Natural killer cell (primary cell): Measurements from ENCODE around the gene RFX5. TPM values are rescaled to one million over a fixed set of nuclear protein-coding genes. Genes with fewer than 3 reads are reported as not detected.

Experiments
- ATAC-seq, 3 donors: fragments of 150-1000 bp in 2 of 3; fragments of 200-7000 bp in 1 of 3; cut with Tn5 transposase; 1 replicate in 1 of 3; 2 replicates in 2 of 3; pipeline ENCODE4 v1.10.0; 2021; ENCODE audit warnings: mild to moderate bottlenecking in 2 of 3, moderate library complexity in 2 of 3
- DNase-seq, 2 donors: peaks; one replicate each; pipeline versions ENCODE4 v3.0.0 to v3.0.0-alpha.2; 2013 to 2021; ENCODE audit warnings: mixed read lengths in 1 of 2
- H3K27ac ChIP-seq: one replicate; pipeline ENCODE4 v1.5.1; 2013; ENCODE audit warnings: mild to moderate bottlenecking, low read length
- H3K27me3 ChIP-seq: one replicate; pipeline ENCODE4 v1.6.1; 2013; ENCODE audit warnings: low read length; ENCODE audit not compliant: control insufficient read depth, insufficient read depth
- H3K36me3 ChIP-seq: one replicate; pipeline ENCODE4 v1.6.1; 2013; ENCODE audit warnings: low read length; ENCODE audit not compliant: control insufficient read depth, insufficient read depth
- H3K4me1 ChIP-seq: one replicate; pipeline ENCODE4 v1.6.1; 2013; ENCODE audit warnings: low read length; ENCODE audit not compliant: control insufficient read depth, insufficient read depth
- H3K4me3 ChIP-seq: one replicate; pipeline ENCODE4 v1.5.1; 2013; ENCODE audit warnings: low read length
- H3K9me3 ChIP-seq: one replicate; pipeline ENCODE4 v1.6.1; 2013; ENCODE audit warnings: low read length; ENCODE audit not compliant: control insufficient read depth, insufficient read depth
- H3K27ac Mint-ChIP-seq, 2 donors: one replicate each; pipeline ENCODE4 v1.8.0; 2022; ENCODE audit warnings: mild to moderate bottlenecking in 2 of 2, mixed read lengths in 2 of 2, moderate library complexity in 1 of 2
- H3K27me3 Mint-ChIP-seq, 2 donors: one replicate each; pipeline ENCODE4 v1.8.0; 2022; ENCODE audit warnings: low read depth in 2 of 2, mixed read lengths in 2 of 2
- H3K36me3 Mint-ChIP-seq: one replicate; pipeline ENCODE4 v1.8.0; 2022; ENCODE audit warnings: mixed read lengths
- H3K4me1 Mint-ChIP-seq, 2 donors: one replicate each; pipeline ENCODE4 v1.8.0; 2022; ENCODE audit warnings: mixed read lengths in 2 of 2
- H3K4me3 Mint-ChIP-seq: one replicate; pipeline ENCODE4 v1.8.0; 2022; ENCODE audit warnings: mild to moderate bottlenecking, moderate library complexity, mixed read lengths
- H3K9me3 Mint-ChIP-seq, 2 donors: one replicate each; pipeline ENCODE4 v1.8.0; 2022; ENCODE audit warnings: mixed read lengths in 2 of 2
- WGBS: methylation state at CpG from one replicate; pipeline ENCODE4 v1.1.7; 2013; ENCODE audit warnings: missing lambda C conversion rate; ENCODE audit not compliant: insufficient coverage; 5-methylcytosine and 5-hydroxymethylcytosine counted together
- intact Hi-C: fragments of 100-400 bp; cut with micrococcal nuclease; formaldehyde crosslinking; loops from one replicate; pipeline ENCODE4 v1.14.2; 2022
- total RNA-seq, 4 donors: library from RNA; stranded (reverse); fragments of 120-200 nt in 1 of 4; gene quantifications; one replicate each; pipeline versions ENCODE4 v1.2.3 to v1.2.4, GENCODE V29; 2013 to 2022
- TF ChIP-seq, protein P1 (sequence below): fragments of 200-600 bp; IDR thresholded peaks from one replicate; pipeline ENCODE4 v1.8.0; 2022; ENCODE audit warnings: antibody characterized with exemption

The RFX5 gene
- total RNA-seq, 3 donors from 2014 or later (not counting 1 experiment from before 2014, with no cell fraction given), result 72.6 to 111 (median 110) TPM

DNA sequence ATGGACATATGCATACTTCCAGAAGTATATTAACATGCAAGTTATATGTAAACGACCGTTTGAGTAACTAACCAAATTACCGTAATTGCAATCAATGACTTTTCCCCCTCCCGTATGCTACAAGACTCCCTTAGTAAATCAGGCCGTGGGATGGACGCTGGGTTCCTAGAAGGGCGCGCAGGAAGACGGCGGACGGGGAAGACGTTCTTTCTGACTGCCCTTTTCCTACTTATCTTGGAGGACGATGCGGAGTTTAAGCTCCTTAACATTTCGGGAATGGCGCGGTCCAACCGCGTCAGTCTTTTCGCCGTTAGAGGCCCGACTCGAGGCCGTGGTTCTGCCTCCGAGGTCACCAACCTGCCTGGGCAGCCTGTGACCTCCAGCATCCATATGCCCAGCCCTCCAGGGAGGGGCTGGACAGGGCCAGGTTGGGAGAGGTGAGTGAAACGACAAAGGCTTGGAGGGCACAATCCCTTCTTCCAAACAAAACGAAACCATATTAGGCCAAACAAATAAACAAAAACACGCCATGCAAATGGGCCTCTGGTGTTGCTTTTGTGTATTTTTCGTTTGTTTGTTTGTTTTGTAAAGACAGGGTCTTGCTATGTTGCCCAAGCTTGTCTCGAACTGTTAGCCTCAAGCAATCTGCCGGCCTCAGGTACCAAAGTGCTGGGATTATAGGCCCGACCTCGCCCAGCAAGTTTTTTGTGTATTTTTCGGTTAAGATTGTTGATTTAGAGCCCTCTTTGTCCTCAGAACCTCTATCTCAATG lies 19.0 kb downstream of the RFX5 start:
- H3K27me3 Mint-ChIP-seq, result no peaks in the 10 kb centered on the region
- Histone ChIP-seq H3K4me1 (peaks cover 20% of the 10 kb centered on the region), H3K27ac (peak overlapping the region; percentile 94), H3K9me3 (no peaks in the 10 kb centered on the region), H3K36me3 (peaks cover 6% of the 10 kb centered on the region), H3K27me3 (no peaks in the 10 kb centered on the region), H3K4me3 (peak overlapping the region; percentile 74)
- H3K27ac Mint-ChIP-seq, result peak overlapping the region; percentile 95 to 97
- no peaks in the 10 kb centered on the region for H3K9me3 Mint-ChIP-seq
- intact Hi-C loops, result loop anchor here (1.0 kb wide), 3 partner anchors 19 to 71 kb away; partner anchors contain the start of genes PSMB4, RFX5 and ZNF687
- DNase-seq, result no peak
- H3K36me3 Mint-ChIP-seq, result no peaks in the 10 kb centered on the region
- H3K4me1 Mint-ChIP-seq, result peaks cover 25 to 37% of the 10 kb centered on the region in 2 donors
- peak overlapping the region; percentile 95 for H3K4me3 Mint-ChIP-seq
- TF ChIP-seq, protein P1, sequence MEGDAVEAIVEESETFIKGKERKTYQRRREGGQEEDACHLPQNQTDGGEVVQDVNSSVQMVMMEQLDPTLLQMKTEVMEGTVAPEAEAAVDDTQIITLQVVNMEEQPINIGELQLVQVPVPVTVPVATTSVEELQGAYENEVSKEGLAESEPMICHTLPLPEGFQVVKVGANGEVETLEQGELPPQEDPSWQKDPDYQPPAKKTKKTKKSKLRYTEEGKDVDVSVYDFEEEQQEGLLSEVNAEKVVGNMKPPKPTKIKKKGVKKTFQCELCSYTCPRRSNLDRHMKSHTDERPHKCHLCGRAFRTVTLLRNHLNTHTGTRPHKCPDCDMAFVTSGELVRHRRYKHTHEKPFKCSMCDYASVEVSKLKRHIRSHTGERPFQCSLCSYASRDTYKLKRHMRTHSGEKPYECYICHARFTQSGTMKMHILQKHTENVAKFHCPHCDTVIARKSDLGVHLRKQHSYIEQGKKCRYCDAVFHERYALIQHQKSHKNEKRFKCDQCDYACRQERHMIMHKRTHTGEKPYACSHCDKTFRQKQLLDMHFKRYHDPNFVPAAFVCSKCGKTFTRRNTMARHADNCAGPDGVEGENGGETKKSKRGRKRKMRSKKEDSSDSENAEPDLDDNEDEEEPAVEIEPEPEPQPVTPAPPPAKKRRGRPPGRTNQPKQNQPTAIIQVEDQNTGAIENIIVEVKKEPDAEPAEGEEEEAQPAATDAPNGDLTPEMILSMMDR, result no peak
- peak; percentile 8 to 12 (median 11) for ATAC-seq
- 29% methylated on average over 32 of the region's 34 CpGs for WGBS

DNA sequence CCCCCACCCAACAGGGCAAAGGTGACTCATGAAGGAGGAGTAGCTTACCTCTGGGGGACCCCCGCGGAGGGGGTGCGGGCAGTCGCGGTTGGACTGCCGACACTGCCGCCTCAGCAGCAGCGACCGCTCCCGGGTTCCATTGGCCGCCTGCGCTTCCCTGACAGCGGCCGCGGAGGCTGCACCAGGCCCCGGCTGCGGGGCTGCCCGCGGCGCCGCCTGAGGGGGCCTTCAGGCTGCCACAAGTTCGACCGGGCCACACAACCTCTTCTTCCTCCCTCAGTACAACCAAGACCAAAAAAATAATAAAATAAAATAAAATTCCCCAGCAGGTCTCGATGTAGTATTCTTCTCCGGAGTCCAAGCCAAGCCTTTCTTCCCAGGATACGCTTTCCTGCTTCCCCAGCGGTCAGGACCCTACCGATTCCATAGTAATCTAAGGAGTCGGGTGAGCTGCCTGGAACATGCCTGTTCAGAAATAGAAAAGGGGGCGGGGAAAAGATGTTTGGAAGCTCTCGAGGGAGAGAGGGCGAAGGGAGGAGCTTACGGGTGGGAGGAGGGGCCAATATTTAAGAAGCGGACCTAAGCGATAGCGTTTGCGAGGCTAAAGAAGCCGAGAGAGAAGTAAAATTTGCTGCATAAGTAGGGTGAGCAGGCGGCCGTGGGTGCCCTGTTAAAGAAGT lies 19.7 kb downstream of the RFX5 start, which contains the start of gene PI4KB:
PI4KB (minus strand) TSS at position 194 of the 680 bp plus-strand sequence. CDS start 10,935 bp downstream, outside the sequence.
- DNase-seq (peak; percentile 79 to 97), ATAC-seq (peak; percentile 90 to 97 (median 92))
- H3K36me3 Mint-ChIP-seq, result no peaks in the 10 kb centered on the region
- Histone ChIP-seq H3K36me3 (peaks cover 6% of the 10 kb centered on the region), H3K4me3 (peak within 1 kb of the TSS; percentile 74), H3K9me3 (no peaks in the 10 kb centered on the region), H3K4me1 (peaks cover 20% of the 10 kb centered on the region), H3K27ac (peak within 1 kb of the TSS; percentile 94), H3K27me3 (no peaks in the 10 kb centered on the region)
- H3K27ac Mint-ChIP-seq, result peak within 1 kb of the TSS; percentile 95 to 97
- H3K9me3 Mint-ChIP-seq, result no peaks in the 10 kb centered on the region
- intact Hi-C loops, result loop anchor here (1.0 kb wide), 3 partner anchors 20 to 72 kb away; partner anchors contain the start of genes PSMB4, RFX5 and ZNF687
- under 1% methylated on average over 40 of the region's 40 CpGs for WGBS
- H3K4me1 Mint-ChIP-seq, result peaks cover 30 to 42% of the 10 kb centered on the region in 2 donors
- H3K4me3 Mint-ChIP-seq, result peak within 1 kb of the TSS; percentile 95
- H3K27me3 Mint-ChIP-seq, result no peaks in the 10 kb centered on the region
- TF ChIP-seq, protein P1, result no peak

DNA sequence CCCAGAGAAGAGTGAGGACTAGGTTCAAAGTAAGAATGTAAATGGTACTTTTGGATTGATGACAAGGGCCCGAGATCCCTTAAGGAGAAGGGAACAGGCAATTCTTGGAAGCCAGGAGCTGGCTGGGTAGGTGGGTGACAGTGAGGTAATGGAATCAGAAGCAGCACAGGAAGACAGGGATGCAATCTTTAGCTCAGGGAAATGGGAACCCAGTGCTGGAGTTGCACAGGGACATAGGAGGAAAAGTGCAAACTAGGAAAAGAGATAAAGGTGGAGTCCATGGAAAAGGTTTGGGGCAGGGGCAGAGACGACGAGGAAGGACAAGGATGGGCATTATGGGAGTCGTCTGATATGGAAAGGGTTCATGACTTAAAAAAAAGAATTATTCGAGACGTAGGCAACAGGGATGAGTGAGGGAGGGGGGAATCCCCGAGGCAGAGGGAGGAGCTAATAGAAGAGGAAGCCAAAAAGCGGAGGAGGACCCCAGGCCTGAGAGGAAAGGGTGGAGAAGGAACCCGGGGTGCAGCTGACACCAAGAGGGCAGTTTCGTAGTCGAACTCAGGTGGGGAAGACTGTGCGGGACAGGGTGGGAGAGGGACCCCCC lies 20.3 kb downstream of the RFX5 start:
- Mint-ChIP-seq H3K4me1 (peaks cover 36 to 48% of the 10 kb centered on the region in 2 donors), H3K4me3 (peak overlapping the region; percentile 95), H3K27me3 (no peaks in the 10 kb centered on the region), H3K27ac (peak overlapping the region; percentile 95 to 97), H3K36me3 (no peaks in the 10 kb centered on the region), H3K9me3 (no peaks in the 10 kb centered on the region)
- 4% methylated on average over 8 of the region's 12 CpGs for WGBS
- peak overlapping the region; percentile 74 for H3K4me3 ChIP-seq
- no peaks in the 10 kb centered on the region for H3K27me3 ChIP-seq
- DNase-seq, result peak in 1 of 2 donors; percentile 80
- H3K4me1 ChIP-seq, result peaks cover 20% of the 10 kb centered on the region
- peak overlapping the region; percentile 94 for H3K27ac ChIP-seq
- H3K9me3 ChIP-seq, result no peaks in the 10 kb centered on the region
- intact Hi-C loops, result loop anchor here (1.0 kb wide), 3 partner anchors 21 to 73 kb away; partner anchors contain the start of genes PSMB4, RFX5 and ZNF687
- H3K36me3 ChIP-seq, result peaks cover 10% of the 10 kb centered on the region
- TF ChIP-seq, protein P1, result no peak
- ATAC-seq, result peak; percentile 53 to 66 (median 56)
